ENCODE data around the gene CDK5RAP2.

The CDK5RAP2 gene

DNA sequence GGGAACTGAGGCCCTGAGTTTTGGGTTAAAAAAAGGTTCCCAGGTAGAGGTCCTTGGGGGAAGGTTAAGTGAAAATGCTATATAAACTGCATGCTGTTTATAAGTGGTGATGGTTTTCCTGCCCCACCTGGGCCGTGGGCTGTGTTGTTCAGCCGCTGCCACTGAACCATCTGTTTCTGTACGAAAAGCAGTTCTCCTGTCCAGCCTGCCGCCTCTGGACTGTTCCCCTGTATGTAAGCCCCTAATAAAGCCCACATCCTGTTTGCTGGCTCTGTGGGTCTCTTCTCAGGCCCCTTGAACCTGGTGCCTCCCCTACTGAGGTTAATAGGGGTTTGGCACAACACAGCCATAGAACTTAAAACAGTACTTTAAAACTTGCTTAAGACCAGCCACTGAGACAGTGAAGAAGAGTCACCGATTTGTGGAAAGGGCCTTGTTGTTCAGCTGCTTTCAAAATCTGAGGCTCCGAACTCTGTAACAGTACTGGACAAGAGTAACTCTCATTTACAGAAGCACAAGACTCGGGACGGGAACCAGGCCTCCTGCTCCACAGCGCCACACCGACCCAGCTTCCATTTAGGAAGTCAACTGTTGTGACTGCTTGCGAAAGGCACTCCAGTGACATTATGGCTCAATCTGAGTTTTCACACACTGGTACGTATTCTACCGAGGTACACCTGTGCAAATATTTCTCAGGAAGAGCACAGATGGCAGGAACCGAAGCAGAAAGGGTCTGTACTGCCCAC is 192.5 kb downstream of the CDK5RAP2 start:
- 0 out of 2 replicates have a peak, but pooled peaks cover 2% of the 10 kb centered on the region for H4K20me1 ChIP-seq (ENCODE audit: insufficient read depth, low read length)
- no peak overlapping the region for H2AFZ ChIP-seq (ENCODE audit: low read depth, low read length)
- ATAC-seq (ENCODE audit: insufficient read depth, low read depth) (0 out of 3 replicates have a peak, but pooled peaks have one; percentile 20), DNase-seq (no peak)
- no peak overlapping the region for H3K9ac ChIP-seq (ENCODE audit: low read depth, low read length)
- no peaks in the 10 kb centered on the region for H3K9me3 ChIP-seq (ENCODE audit: insufficient read depth, low read length, severe bottlenecking)
- H3K4me2 ChIP-seq (ENCODE audit: insufficient read depth, low read length): no peak overlapping the region
- H3K27ac ChIP-seq (ENCODE audit: low read length): no peak overlapping the region
- H3K4me1 ChIP-seq (ENCODE audit: insufficient read depth, low read length): no peaks in the 10 kb centered on the region
- no peak overlapping the region for H3K4me3 ChIP-seq (ENCODE audit: low read depth in 1 of 2, low read length in 2 of 2)
- H3K36me3 ChIP-seq (ENCODE audit: insufficient read depth, low read length): peaks cover 52% of the 10 kb centered on the region
- TF ChIP-seq, protein P1, sequence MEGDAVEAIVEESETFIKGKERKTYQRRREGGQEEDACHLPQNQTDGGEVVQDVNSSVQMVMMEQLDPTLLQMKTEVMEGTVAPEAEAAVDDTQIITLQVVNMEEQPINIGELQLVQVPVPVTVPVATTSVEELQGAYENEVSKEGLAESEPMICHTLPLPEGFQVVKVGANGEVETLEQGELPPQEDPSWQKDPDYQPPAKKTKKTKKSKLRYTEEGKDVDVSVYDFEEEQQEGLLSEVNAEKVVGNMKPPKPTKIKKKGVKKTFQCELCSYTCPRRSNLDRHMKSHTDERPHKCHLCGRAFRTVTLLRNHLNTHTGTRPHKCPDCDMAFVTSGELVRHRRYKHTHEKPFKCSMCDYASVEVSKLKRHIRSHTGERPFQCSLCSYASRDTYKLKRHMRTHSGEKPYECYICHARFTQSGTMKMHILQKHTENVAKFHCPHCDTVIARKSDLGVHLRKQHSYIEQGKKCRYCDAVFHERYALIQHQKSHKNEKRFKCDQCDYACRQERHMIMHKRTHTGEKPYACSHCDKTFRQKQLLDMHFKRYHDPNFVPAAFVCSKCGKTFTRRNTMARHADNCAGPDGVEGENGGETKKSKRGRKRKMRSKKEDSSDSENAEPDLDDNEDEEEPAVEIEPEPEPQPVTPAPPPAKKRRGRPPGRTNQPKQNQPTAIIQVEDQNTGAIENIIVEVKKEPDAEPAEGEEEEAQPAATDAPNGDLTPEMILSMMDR (IDR thresholded peaks at IDR 0.05; ENCODE audit: borderline replicate concordance, extremely low read depth, low read length, poor library complexity, severe bottlenecking): no peak
- no peak for TF ChIP-seq EZH2 (IDR thresholded peaks at IDR 0.05; ENCODE audit: borderline replicate concordance, low read depth, low read length, severe bottlenecking)
- no peaks in the 10 kb centered on the region for H3K27me3 ChIP-seq (ENCODE audit: insufficient read depth, low read length, poor library complexity)
- H3K79me2 ChIP-seq (ENCODE audit: insufficient read depth, low read length): no peaks in the 10 kb centered on the region

GRCh38 chr9:120386390-120387131 is 193.4 kb downstream of the CDK5RAP2 start:
- no peak overlapping the region for H3K9ac ChIP-seq (ENCODE audit: low read depth, low read length)
- H4K20me1 ChIP-seq (ENCODE audit: insufficient read depth, low read length): 0 out of 2 replicates have a peak, but pooled peaks cover 2% of the 10 kb centered on the region
- H3K4me2 ChIP-seq (ENCODE audit: insufficient read depth, low read length): no peak overlapping the region
- no peaks in the 10 kb centered on the region for H3K79me2 ChIP-seq (ENCODE audit: insufficient read depth, low read length)
- ATAC-seq (ENCODE audit: insufficient read depth, low read depth): peak; percentile 19; the same call in 1 of the 3 replicates
- no peaks in the 10 kb centered on the region for H3K9me3 ChIP-seq (ENCODE audit: insufficient read depth, low read length, severe bottlenecking)
- no peak for DNase-seq
- H3K27ac ChIP-seq (ENCODE audit: low read length): no peak overlapping the region
- H3K4me3 ChIP-seq (ENCODE audit: low read depth in 1 of 2, low read length in 2 of 2): no peak overlapping the region
- H3K4me1 ChIP-seq (ENCODE audit: insufficient read depth, low read length): no peaks in the 10 kb centered on the region
- H2AFZ ChIP-seq (ENCODE audit: low read depth, low read length): no peak overlapping the region
- H3K27me3 ChIP-seq (ENCODE audit: insufficient read depth, low read length, poor library complexity): no peaks in the 10 kb centered on the region
- peaks cover 43% of the 10 kb centered on the region for H3K36me3 ChIP-seq (ENCODE audit: insufficient read depth, low read length)
- TF ChIP-seq, protein P1 (IDR thresholded peaks at IDR 0.05; ENCODE audit: borderline replicate concordance, extremely low read depth, low read length, poor library complexity, severe bottlenecking): no peak
- TF ChIP-seq EZH2 (IDR thresholded peaks at IDR 0.05; ENCODE audit: borderline replicate concordance, low read depth, low read length, severe bottlenecking): no peak

DNA sequence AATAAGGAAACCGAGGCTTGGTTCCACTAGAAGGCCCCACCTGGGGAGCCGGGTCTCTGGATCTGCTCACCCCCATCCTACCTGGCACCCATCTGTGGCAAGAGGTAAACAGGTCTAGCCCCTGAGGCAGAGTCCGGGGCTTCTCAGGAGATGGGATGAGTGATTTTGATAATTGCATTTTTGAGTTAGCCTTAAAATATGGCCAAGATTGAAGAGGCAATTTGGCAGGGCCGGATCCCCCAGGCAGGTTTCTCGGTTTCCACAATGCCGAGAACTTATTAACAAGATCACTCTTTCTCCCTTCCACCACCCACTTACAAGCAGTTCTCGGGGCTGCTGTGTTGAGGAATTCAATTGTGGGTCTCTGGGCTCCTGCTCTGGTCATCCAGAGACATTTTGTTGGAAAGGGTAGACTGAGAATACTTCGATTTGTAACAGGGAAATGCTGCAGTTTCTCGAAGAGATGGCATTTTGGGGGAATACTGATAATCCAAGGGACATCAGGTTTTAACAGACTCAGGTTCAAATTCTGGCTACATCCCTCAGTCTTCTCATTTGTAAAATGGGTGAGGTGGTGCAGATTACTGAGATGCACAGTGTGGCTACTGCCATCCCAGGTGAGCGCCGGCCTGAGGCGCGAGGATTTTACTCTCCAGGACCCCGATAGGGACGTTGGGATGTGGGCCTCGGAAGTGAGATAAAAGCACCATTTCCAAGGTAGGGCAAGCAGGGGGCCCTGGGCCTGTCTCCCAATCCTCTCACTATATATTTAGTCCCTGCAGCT is 194.2 kb downstream of the CDK5RAP2 start:
- Histone ChIP-seq H3K9ac (ENCODE audit: low read depth, low read length) (no peak overlapping the region), H3K4me3 (ENCODE audit: low read depth in 1 of 2, low read length in 2 of 2) (no peak overlapping the region), H3K4me2 (ENCODE audit: insufficient read depth, low read length) (no peak overlapping the region), H3K27ac (ENCODE audit: low read length) (no peak overlapping the region), H3K36me3 (ENCODE audit: insufficient read depth, low read length) (peaks cover 36% of the 10 kb centered on the region), H3K4me1 (ENCODE audit: insufficient read depth, low read length) (no peaks in the 10 kb centered on the region), H3K27me3 (ENCODE audit: insufficient read depth, low read length, poor library complexity) (no peaks in the 10 kb centered on the region), H4K20me1 (ENCODE audit: insufficient read depth, low read length) (0 out of 2 replicates have a peak, but pooled peaks cover 2% of the 10 kb centered on the region), H2AFZ (ENCODE audit: low read depth, low read length) (no peak overlapping the region), H3K79me2 (ENCODE audit: insufficient read depth, low read length) (no peaks in the 10 kb centered on the region), H3K9me3 (ENCODE audit: insufficient read depth, low read length, severe bottlenecking) (no peaks in the 10 kb centered on the region)
- no peak for DNase-seq
- TF ChIP-seq EZH2 (IDR thresholded peaks at IDR 0.05; ENCODE audit: borderline replicate concordance, low read depth, low read length, severe bottlenecking): no peak
- TF ChIP-seq, protein P1 (IDR thresholded peaks at IDR 0.05; ENCODE audit: borderline replicate concordance, extremely low read depth, low read length, poor library complexity, severe bottlenecking): no peak
- no peak for ATAC-seq (ENCODE audit: insufficient read depth, low read depth)
